Measurements from ENCODE around the gene KRT28.

DNA sequence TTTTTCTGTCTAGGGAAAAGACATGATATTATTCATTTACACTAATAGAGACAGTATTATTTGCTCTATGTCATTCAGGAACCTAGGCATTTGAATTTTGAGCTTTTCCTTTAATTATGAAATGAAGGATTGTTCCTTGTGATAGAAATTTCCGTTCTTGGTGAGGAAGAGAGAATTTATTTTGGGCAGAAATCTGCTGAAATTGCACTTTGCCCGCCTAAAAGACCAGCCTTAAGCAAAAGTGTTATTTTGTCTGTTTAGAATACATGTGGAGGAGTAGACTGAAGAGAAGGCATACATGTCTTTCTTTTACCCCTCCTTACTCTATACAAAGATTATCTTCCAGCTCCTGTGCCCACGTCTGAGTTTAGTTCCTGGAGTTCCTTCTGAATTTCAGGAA, 39.4 kb upstream of the KRT28 start:
- TF ChIP-seq, protein P1, sequence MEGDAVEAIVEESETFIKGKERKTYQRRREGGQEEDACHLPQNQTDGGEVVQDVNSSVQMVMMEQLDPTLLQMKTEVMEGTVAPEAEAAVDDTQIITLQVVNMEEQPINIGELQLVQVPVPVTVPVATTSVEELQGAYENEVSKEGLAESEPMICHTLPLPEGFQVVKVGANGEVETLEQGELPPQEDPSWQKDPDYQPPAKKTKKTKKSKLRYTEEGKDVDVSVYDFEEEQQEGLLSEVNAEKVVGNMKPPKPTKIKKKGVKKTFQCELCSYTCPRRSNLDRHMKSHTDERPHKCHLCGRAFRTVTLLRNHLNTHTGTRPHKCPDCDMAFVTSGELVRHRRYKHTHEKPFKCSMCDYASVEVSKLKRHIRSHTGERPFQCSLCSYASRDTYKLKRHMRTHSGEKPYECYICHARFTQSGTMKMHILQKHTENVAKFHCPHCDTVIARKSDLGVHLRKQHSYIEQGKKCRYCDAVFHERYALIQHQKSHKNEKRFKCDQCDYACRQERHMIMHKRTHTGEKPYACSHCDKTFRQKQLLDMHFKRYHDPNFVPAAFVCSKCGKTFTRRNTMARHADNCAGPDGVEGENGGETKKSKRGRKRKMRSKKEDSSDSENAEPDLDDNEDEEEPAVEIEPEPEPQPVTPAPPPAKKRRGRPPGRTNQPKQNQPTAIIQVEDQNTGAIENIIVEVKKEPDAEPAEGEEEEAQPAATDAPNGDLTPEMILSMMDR (tag by site-specific recombination; IDR thresholded peaks at IDR 0.05) = no peak
- TF ChIP-seq, protein P2, sequence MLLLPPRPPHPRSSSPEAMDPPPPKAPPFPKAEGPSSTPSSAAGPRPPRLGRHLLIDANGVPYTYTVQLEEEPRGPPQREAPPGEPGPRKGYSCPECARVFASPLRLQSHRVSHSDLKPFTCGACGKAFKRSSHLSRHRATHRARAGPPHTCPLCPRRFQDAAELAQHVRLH (tag by site-specific recombination; IDR thresholded peaks at IDR 0.05) = no peak
- TF ChIP-seq YY2 (tag by site-specific recombination; IDR thresholded peaks at IDR 0.05) (no peak), ZNF335 (tag by site-specific recombination; conservative IDR thresholded peaks at IDR 0.05) (no peak), ZBTB7A (tag by site-specific recombination; IDR thresholded peaks at IDR 0.05; ENCODE audit: low read depth) (no peak)
- TF ChIP-seq, protein P3, sequence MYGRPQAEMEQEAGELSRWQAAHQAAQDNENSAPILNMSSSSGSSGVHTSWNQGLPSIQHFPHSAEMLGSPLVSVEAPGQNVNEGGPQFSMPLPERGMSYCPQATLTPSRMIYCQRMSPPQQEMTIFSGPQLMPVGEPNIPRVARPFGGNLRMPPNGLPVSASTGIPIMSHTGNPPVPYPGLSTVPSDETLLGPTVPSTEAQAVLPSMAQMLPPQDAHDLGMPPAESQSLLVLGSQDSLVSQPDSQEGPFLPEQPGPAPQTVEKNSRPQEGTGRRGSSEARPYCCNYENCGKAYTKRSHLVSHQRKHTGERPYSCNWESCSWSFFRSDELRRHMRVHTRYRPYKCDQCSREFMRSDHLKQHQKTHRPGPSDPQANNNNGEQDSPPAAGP (tag by site-specific recombination; IDR thresholded peaks at IDR 0.05) = no peak
- TF ChIP-seq, protein P4, sequence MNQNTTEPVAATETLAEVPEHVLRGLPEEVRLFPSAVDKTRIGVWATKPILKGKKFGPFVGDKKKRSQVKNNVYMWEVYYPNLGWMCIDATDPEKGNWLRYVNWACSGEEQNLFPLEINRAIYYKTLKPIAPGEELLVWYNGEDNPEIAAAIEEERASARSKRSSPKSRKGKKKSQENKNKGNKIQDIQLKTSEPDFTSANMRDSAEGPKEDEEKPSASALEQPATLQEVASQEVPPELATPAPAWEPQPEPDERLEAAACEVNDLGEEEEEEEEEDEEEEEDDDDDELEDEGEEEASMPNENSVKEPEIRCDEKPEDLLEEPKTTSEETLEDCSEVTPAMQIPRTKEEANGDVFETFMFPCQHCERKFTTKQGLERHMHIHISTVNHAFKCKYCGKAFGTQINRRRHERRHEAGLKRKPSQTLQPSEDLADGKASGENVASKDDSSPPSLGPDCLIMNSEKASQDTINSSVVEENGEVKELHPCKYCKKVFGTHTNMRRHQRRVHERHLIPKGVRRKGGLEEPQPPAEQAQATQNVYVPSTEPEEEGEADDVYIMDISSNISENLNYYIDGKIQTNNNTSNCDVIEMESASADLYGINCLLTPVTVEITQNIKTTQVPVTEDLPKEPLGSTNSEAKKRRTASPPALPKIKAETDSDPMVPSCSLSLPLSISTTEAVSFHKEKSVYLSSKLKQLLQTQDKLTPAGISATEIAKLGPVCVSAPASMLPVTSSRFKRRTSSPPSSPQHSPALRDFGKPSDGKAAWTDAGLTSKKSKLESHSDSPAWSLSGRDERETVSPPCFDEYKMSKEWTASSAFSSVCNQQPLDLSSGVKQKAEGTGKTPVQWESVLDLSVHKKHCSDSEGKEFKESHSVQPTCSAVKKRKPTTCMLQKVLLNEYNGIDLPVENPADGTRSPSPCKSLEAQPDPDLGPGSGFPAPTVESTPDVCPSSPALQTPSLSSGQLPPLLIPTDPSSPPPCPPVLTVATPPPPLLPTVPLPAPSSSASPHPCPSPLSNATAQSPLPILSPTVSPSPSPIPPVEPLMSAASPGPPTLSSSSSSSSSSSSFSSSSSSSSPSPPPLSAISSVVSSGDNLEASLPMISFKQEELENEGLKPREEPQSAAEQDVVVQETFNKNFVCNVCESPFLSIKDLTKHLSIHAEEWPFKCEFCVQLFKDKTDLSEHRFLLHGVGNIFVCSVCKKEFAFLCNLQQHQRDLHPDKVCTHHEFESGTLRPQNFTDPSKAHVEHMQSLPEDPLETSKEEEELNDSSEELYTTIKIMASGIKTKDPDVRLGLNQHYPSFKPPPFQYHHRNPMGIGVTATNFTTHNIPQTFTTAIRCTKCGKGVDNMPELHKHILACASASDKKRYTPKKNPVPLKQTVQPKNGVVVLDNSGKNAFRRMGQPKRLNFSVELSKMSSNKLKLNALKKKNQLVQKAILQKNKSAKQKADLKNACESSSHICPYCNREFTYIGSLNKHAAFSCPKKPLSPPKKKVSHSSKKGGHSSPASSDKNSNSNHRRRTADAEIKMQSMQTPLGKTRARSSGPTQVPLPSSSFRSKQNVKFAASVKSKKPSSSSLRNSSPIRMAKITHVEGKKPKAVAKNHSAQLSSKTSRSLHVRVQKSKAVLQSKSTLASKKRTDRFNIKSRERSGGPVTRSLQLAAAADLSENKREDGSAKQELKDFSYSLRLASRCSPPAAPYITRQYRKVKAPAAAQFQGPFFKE (tag by site-specific recombination; IDR thresholded peaks at IDR 0.05; ENCODE audit: borderline replicate concordance) = no peak
- TF ChIP-seq, protein P5, sequence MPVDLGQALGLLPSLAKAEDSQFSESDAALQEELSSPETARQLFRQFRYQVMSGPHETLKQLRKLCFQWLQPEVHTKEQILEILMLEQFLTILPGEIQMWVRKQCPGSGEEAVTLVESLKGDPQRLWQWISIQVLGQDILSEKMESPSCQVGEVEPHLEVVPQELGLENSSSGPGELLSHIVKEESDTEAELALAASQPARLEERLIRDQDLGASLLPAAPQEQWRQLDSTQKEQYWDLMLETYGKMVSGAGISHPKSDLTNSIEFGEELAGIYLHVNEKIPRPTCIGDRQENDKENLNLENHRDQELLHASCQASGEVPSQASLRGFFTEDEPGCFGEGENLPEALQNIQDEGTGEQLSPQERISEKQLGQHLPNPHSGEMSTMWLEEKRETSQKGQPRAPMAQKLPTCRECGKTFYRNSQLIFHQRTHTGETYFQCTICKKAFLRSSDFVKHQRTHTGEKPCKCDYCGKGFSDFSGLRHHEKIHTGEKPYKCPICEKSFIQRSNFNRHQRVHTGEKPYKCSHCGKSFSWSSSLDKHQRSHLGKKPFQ (tag by site-specific recombination; IDR thresholded peaks at IDR 0.05) = no peak
